IPS-18a (cell line): ENCODE measurements around the gene HEXD.
"Not testable (repeated sequence)": the region's sequence is repeated elsewhere in the genome, so short reads cannot be mapped to it uniquely, and the experiment has no call there.

ENCODE experiments used
- H3K27ac ChIP-seq: one replicate; pipeline ENCODE4 v1.5.1; 2013; ENCODE audit warnings: low read length
- H3K27me3 ChIP-seq: one replicate; pipeline ENCODE4 v1.6.1; 2013; ENCODE audit warnings: mild to moderate bottlenecking, low read length; ENCODE audit not compliant: control insufficient read depth, insufficient read depth
- H3K36me3 ChIP-seq: one replicate; pipeline ENCODE4 v1.6.1; 2013; ENCODE audit warnings: low read depth, low read length; ENCODE audit not compliant: control insufficient read depth
- H3K4me1 ChIP-seq: one replicate; pipeline ENCODE4 v1.6.1; 2013; ENCODE audit warnings: low read depth, low read length; ENCODE audit not compliant: control insufficient read depth
- H3K4me3 ChIP-seq: one replicate; pipeline ENCODE4 v1.5.1; 2013; ENCODE audit warnings: low read length
- H3K9ac ChIP-seq: one replicate; pipeline ENCODE4 v1.6.1; 2013; ENCODE audit warnings: mild to moderate bottlenecking, low read length, moderate library complexity
- H3K9me3 ChIP-seq: one replicate; pipeline ENCODE4 v1.6.1; 2013; ENCODE audit warnings: low read depth, low read length; ENCODE audit not compliant: control insufficient read depth

HEXD gene

DNA sequence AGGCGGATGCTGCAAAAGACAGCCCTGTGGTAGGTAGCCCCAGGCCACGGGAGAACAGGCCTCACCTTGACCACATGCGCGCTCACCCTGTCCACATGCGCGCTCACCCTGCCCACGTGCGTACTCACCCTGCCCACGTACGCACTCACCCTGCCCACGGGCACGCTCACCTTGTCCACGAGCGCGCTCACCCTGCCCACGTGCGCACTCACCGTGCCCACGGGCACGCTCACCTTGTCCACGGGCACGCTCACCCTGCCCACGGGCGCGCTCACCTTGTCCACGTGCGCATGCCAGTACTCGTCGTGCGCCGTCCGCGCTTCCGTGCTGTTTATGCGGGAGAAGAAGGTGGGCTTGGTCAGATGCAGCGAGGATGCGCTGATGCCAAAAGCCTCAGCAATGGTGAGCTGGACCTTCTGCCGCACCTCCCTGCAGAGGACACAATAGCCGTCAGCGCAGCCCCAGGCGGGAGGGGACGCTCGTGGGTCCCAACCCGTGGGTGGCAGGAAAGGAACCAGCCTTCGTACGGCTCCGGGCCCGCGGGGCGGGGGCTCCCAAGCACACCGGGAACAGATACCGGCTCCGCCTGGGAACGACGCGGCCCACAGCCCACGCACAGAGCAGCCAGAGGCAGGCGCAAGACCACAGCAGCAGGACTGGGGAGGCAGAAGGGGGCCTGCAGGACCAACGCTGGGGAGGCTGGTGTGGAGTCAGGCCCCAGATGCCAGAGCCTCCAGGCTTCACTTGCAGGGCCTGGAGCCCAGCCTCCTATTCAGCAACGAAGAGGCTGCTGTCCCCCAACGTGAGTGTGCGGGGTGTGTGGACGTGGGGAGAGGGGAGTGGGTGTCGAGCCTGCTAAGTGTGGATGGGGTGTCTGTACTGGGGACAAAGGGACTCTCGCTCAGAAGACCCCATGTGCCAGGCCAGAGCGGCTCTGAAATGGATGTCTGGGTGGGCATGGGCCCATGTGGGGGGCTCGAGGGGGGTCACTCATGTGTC lies 14.2 kb upstream of the HEXD start:
- Histone ChIP-seq H3K27me3 (no peaks in the 10 kb centered on the region), H3K4me3 (no peak overlapping the region), H3K9ac (no peak overlapping the region), H3K36me3 (no peaks in the 10 kb centered on the region), H3K9me3 (no peaks in the 10 kb centered on the region), H3K4me1 (no peaks in the 10 kb centered on the region), H3K27ac (no peak overlapping the region)

DNA sequence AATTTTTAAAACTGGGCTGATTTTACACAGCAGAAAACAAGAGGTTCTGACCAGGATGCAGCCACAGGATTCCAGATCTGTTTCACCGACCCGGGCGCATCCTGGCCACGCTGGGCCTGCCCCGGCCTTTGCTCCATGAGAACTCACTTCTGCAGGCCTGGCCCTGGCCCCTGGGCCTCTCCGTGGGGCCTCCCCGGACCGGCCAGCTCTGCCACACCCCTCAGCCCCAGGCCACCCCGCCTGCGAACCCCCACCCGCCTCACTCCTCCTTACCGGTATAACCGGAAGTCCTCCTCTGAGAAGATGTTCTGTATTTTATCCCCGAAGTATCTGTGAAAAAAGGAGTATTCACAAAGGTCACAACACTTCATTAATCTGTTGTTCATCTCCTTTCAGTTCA lies 13.1 kb upstream of the HEXD start:
- Histone ChIP-seq H3K4me3 (no peak overlapping the region), H3K36me3 (no peaks in the 10 kb centered on the region), H3K4me1 (no peaks in the 10 kb centered on the region), H3K9me3 (no peaks in the 10 kb centered on the region), H3K27ac (no peak overlapping the region), H3K27me3 (no peaks in the 10 kb centered on the region), H3K9ac (no peak overlapping the region)

DNA sequence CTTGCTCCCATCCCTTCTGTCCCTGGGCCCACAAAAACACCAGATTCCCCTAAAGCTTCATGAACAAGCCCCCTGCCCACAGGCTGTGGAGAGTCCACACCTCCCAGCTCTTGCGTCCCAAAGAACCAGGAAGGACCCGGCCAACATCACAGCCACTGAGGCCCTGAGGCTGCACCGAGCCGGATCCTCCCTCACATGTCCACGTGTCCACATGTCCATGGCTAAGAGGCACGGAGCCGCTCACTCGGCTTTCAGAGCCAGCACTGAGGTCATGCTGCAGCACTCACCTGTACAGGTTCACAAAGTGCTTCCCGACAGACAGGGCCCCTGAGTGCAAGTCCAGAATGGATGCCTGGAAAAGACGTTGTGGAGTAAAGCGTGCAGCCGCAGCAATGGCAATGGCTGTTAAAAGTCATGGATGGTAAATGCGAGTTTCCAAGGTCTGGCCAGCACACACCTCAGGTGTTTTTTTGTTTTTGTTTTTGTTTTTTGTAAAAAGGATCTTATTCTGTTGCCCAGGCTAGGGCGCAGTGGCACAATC lies 11.9 kb upstream of the HEXD start:
- Histone ChIP-seq H3K36me3 (no peaks in the 10 kb centered on the region), H3K9me3 (no peaks in the 10 kb centered on the region), H3K27me3 (no peaks in the 10 kb centered on the region), H3K9ac (no peak overlapping the region), H3K4me1 (no peaks in the 10 kb centered on the region), H3K27ac (no peak overlapping the region), H3K4me3 (no peak overlapping the region)

DNA sequence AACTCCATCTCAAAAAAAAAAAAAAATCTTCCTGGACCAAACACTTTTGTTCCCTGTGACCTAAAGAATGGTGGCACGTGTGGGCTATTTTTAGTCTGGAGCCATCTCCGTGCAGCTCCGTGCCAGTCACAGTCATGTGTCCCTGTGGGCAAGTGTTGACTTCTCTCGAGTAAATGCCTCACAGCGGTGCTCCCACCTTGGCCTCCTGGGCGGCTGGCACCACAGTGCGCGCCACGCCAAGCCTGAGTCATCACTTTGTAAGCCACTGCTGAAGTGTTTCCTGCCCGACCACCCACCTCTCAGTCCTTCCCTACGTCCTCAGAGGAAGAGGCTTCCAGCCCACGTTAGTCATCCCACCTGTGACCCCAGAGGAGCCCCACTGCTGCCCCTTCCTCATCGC lies 10.9 kb upstream of the HEXD start:
- Histone ChIP-seq H3K4me3 (no peak overlapping the region), H3K27ac (no peak overlapping the region), H3K27me3 (no peaks in the 10 kb centered on the region), H3K9me3 (no peaks in the 10 kb centered on the region), H3K9ac (no peak overlapping the region), H3K36me3 (no peaks in the 10 kb centered on the region), H3K4me1 (no peaks in the 10 kb centered on the region)

DNA sequence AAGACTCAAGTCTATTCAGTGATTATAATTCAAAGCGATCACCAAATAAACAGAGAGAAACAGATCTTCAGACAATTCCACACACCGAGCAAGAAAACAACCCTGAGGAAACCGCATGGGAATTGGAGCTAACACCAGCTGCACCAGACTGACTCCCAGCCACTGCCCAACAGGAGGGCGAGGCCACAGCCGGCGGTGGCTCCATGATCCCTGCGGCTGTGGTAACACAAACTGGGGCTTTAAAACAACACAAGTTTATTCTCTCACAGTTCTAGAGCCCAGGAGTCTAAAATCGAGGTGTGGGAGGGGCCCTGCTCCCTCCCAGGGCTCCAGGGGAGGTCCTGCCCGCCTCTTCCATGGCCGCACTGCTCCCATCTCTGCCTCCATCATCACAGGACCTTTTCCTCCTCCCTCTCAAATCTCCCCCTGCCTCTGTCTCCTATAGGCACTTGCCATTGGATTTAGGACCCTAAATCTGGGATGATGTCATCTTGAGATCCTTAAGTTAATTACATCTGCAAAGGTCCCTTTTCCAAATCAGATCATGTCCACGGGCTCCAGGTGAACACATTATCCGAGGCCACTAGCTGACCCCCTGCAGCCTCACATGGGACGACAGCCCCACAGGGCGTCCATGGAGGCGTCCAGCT lies 9.7 kb upstream of the HEXD start:
- Histone ChIP-seq H3K36me3 (no peaks in the 10 kb centered on the region), H3K9me3 (no peaks in the 10 kb centered on the region), H3K9ac (no peak overlapping the region), H3K4me1 (no peaks in the 10 kb centered on the region), H3K27me3 (no peaks in the 10 kb centered on the region), H3K4me3 (no peak overlapping the region), H3K27ac (no peak overlapping the region)

DNA sequence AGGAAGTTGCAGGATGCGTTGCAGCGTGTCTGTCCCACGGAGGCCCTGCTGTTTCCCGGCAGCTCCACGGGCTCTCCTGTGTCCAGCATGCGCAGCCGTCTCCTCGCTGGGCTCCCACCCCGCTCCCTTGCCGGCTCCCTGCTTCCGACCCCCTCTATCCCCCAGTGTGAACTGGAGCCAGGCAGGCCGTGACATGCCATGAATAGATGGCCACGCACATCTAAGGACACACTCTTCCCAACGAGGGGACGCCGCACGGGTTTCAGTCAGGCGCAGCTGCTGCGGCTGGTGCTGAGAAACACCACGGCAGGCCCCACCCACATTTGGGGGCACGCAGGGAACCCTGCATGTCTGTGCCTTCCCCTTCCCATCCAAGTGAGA lies 9.2 kb upstream of the HEXD start:
- H3K36me3 ChIP-seq, result no peaks in the 10 kb centered on the region
- no peaks in the 10 kb centered on the region for H3K27me3 ChIP-seq
- H3K27ac ChIP-seq, result no peak overlapping the region
- H3K9ac ChIP-seq, result no peak overlapping the region
- no peaks in the 10 kb centered on the region for H3K4me1 ChIP-seq
- H3K9me3 ChIP-seq, result no peaks in the 10 kb centered on the region
- no peak overlapping the region for H3K4me3 ChIP-seq

DNA sequence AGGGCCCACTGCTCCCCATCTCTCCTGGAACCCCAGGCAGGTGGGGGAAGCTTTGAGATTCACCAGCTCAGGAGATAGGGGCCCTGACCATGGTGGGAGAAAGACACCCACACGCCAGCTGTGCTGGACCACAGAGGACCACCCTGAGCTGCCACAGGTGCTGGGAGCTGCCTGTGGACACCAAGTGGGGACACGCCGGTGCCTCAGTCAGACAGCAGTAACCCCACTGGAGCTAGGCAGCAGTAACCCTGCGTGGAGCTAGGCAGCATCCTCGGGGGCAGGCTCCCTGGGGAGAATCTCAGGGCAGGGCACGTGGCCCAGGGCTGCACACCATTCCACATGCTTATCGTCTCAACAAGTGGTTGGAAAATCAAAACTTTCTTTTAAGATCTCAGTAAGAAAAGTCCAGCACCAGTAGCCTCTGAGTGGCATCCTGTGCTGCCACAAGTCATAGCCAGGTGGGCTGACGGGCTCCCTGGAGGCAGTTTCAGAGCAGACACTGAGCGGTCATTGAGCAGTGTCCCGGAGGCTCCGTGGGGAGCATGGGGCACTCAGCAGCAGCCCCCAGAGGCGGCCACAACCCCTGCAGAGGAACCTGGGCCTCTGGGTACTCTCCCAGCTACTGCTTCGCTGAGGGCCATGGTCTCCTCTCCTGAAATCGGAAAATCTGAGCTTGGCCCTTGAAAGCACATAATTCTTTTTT lies 8.0 kb upstream of the HEXD start:
- H3K9ac ChIP-seq, result no peak overlapping the region
- no peaks in the 10 kb centered on the region for H3K4me1 ChIP-seq
- no peaks in the 10 kb centered on the region for H3K27me3 ChIP-seq

DNA sequence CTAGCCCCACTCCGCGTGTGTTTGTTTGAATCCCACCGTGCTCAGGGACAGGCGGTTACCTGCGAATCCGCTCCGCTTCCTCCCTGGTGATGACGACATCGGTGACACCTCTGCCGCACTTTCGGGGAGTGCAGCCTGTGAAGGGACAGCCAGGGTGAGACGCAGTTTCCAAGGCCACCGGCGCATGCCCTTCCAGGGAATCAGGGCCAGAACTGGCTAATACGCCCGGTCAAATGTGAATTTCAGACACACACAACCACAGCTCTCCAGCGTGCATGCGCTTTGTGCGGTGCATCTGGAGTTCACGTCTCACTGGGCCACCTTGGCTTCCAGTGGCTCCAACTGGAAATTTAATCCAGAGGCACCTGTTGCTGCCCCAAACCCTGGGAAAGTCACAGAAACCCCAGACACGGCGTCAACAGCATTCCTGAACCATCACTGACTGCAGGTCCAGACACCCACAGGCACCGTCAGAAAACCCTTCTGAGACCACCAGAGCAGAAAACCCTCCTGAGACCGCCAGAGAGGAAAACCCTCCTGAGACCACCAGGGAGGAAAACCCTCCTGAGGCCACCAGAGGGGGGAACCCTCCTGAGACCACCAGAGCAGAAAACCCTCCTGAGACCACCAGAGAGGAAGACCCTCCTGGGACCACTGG lies 6.6 kb upstream of the HEXD start:
- Histone ChIP-seq H3K4me3 (no peak overlapping the region), H3K9me3 (no peaks in the 10 kb centered on the region), H3K4me1 (no peaks in the 10 kb centered on the region), H3K9ac (no peak overlapping the region), H3K27me3 (no peaks in the 10 kb centered on the region), H3K36me3 (no peaks in the 10 kb centered on the region), H3K27ac (no peak overlapping the region)

More for the DNA sequence above, 8.0 kb upstream of the HEXD start:
- no peaks in the 10 kb centered on the region for H3K9me3 ChIP-seq
- H3K27ac ChIP-seq, result no peak overlapping the region
- no peaks in the 10 kb centered on the region for H3K36me3 ChIP-seq
- H3K4me3 ChIP-seq, result no peak overlapping the region

DNA sequence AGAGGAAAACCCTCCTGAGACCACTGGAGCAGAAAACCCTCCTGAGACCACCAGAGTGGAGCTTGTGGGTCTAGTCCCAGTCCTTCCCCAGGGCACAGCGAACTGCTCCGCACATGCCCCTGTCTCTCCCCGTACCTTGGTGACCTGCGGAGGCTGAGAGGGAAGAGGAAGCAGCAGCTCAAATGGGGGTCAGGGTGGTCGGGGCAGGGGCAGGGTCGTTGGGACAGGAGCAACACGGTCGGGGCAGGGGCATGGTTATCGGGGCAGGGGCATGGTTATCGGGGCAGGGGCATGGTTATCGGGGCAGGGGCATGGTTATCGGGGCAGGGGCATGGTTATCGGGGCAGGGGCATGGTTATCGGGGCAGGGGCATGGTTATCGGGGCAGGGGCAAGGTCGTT lies 6.1 kb upstream of the HEXD start:
- not testable (repeated sequence) for H3K9me3 ChIP-seq, H3K36me3 ChIP-seq, H3K27me3 ChIP-seq, H3K9ac ChIP-seq, H3K4me1 ChIP-seq, H3K27ac ChIP-seq, H3K4me3 ChIP-seq

DNA sequence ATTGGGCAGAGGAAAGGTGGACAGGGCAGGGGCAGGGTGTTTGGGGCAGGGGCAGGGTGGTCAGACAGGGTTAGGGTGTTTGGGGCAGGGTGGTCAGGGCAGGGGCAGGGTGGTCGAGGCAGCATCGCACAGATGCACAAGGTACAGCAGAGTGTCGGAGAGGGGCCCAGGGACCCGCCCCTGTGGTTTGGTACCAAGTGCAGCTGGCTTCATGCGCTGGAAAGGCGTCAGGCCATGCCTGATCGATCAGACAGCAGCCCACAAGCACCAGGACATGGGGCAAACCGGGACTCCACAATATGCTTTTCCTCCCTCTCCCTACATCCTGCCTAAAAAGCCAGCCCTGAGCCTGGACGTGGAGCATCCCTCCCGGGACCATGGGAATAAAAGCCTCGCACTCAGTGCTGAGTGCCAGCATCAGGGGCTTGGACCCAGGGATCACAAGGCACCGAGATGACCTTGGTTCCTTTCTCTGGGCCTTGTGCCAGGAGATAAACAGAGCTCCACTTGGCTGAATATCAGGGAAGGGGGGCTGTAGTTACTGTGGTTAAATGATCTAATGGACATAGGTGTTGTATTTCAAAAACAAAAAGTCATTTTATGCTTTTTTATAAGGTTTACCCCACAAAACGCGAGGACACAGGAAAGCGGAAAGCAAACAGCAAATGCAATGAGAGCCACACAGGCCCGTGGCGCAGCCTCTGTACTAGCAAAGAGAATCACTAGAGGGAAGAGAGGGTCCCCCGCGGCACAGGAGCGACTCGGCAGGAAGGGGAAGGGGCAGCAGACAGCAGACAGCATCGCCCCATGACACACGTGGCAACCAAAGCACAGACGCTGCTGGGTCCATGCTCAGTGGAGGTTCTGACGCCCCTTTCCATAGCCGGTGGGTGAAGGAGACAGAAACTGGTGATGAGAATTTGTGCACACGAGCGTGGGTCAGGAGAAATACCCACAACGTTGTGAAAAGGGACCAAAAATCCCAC lies 5.3 kb upstream of the HEXD start:
- no peaks in the 10 kb centered on the region for H3K36me3 ChIP-seq
- no peak overlapping the region for H3K9ac ChIP-seq
- H3K4me3 ChIP-seq, result no peak overlapping the region
- no peaks in the 10 kb centered on the region for H3K9me3 ChIP-seq
- H3K4me1 ChIP-seq, result no peaks in the 10 kb centered on the region
- no peak overlapping the region for H3K27ac ChIP-seq
- H3K27me3 ChIP-seq, result no peaks in the 10 kb centered on the region
